ENCODE measurements around the gene PRM1.
A peak's percentile ranks its signal among the peaks of the same experiment; 100 is the strongest.

Gene PRM1

DNA sequence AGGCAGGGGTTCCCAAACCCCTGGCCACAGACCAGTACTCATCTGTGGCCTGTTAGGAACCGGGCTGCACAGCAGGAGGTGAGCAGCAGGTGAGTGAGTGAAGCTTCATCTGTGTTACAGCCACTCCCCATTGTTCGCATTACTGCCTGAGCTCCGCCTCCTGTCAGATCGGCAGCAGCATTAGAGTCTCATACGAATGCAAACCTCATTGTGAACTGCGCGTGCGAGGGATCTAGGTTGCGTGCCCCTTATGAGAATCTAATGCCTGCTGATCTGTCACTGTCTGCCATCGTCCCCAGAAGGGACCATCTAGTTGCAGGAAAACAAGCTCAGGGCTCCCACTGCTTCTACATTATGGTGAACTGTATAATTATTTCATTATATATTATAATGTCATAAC is 39.0 kb upstream of the PRM1 start:
- no peaks in the 10 kb centered on the region for H3K9me3 Mint-ChIP-seq
- no peaks in the 10 kb centered on the region for H3K27me3 Mint-ChIP-seq
- no peak overlapping the region for H3K4me3 Mint-ChIP-seq
- ATAC-seq (no peak), DNase-seq (no peak)
- H3K27ac Mint-ChIP-seq, result no peak overlapping the region
- H3K4me1 Mint-ChIP-seq, result peaks cover 25% of the 10 kb centered on the region

DNA sequence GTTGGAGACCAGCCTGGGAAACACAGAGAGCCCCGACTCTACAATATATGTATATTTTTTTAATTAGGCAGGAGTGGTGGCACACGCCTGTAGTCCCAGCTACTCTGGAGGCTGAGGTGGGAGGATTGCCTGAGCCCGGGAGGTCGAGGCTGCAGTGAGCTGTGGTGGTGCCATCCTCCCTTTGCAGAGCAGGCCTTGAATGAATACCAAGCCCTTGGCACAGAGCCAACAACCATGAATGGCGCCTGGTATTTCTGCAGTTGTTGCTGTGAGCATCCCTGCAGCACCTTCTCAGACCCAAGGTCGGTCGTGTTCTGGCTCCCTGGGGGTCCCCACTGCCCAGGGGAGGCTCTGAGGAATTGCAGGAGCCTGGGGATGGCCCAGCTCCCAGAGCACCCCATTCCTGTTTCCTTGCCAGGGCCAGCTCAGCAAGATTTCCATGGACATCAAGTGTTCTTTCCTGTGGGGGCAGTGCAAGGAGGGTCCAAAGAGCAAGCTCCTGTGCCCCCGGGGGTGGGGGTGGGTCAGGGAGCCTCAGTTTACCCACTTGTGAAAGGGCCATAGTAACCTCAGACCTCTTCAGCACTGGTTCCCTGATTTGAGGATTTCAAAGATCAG is 38.5 kb upstream of the PRM1 start:
- Mint-ChIP-seq H3K27me3 (no peaks in the 10 kb centered on the region), H3K27ac (no peak overlapping the region), H3K9me3 (no peaks in the 10 kb centered on the region), H3K4me1 (peaks cover 20% of the 10 kb centered on the region), H3K4me3 (no peak overlapping the region)
- ATAC-seq, result no peak
- DNase-seq, result no peak

DNA sequence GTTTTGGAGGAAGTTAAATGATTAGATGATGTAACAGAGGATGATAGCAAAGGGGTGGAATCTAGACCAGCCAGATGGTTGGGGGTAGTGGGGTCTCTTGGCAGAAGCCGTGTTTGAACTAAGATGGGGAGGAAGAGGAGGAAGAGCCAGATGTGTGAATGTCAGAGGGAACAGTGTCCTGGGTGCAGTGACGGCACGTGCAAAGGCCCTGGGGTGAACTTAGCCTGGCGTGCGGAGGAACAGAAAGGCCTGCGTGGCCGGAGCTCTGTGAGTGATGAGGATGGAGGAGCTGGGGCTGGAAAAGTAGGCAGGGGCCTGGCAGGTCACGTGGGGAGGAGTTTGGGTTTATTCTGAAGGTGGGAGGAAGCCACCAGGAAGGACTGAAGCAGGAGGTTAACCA is 37.7 kb upstream of the PRM1 start:
- Mint-ChIP-seq H3K4me1 (peaks cover 23% of the 10 kb centered on the region), H3K4me3 (no peak overlapping the region), H3K27ac (peak overlapping the region; percentile 2 to 61), H3K9me3 (no peaks in the 10 kb centered on the region), H3K27me3 (no peaks in the 10 kb centered on the region)
- DNase-seq, result no peak
- ATAC-seq, result no peak

DNA sequence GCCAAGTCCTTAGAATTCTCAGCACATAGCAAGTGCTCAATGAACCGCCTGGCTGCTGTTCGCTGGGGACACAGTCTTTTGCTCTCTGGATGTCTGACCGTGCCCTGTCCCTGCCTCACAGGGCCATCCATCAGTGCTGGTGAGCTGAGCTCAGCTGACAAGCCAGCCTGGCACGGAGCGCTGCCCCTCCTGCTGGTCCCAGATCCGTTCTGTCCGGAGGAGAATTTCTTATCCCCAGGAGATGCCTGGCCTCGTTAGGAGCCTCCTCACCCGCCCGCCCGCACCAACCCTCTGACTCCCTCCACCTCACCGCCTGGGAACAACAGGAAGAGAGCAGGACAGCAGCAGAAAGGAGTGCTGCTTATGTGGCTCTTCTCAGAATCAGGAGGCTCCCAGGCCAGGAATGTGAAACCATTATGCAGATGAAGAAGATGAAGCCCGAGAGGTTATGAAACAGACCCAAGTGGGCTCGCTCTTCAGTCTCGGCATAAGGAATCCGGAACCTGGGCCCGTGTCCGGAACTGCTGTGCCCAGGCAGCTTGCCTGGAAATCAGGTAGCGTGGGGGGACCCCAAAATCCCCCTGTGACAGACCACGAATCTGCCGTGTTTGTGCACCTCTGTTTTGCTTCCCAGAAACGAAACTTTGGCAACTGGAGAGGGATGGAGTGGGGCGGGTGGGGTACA is 35.3 kb upstream of the PRM1 start:
- no peaks in the 10 kb centered on the region for H3K27me3 Mint-ChIP-seq
- H3K4me1 Mint-ChIP-seq, result peaks cover 41% of the 10 kb centered on the region
- DNase-seq, result no peak
- no peaks in the 10 kb centered on the region for H3K9me3 Mint-ChIP-seq
- peak overlapping the region in 1 of 2 donors; percentile 66 for H3K27ac Mint-ChIP-seq
- no peak for ATAC-seq
- H3K4me3 Mint-ChIP-seq, result no peak overlapping the region

DNA sequence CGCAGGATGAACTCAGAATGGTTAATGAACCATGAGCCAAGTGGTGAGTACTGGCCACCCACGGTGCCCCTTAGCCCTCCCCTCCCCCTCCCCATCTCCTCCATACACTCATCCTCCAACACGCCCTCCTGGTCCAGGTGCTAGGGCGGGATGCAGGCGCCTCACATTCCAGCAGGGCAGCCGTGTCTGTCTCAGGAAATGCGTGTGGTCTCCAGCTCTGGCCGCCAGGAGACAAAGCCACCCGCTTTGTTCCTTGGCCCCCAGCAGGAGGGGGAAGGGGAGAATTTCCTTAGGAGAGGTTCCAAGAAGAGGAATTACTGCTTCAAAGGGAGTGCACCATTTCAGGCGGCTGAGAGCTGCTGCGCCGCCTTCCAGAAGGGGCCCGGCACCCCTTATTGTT is 34.4 kb upstream of the PRM1 start:
- H3K27ac Mint-ChIP-seq, result no peak overlapping the region
- H3K4me3 Mint-ChIP-seq, result no peak overlapping the region
- no peak for DNase-seq

DNA sequence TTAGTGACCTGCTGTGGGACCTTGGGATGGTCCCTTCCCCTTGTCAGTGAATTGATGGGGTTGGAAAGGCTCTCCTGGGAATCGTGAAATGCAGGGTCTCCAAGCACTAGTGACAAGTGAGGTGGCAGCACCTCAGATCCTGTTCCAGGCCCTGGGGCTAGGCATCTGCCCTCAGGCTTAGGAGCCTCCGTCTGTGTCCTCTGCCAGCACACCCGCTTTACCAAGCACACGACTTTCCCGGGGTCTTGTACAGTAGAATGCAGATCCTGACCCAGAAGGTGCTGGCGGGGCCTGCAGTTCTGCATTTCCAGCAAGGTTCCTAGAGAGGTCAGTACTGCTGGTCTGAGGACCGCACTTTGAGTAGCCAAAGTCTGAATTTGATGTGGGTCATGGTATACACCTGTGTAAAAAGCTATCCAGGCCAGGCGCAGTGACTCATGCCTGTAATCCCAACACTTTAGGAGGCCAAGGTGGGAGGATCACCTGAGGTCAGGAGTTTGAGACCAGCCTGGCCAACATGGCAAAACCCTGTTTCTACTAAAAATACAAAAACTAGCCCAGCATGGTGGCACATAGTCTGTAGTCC is 33.3 kb upstream of the PRM1 start:
- ATAC-seq (no peak), DNase-seq (no peak)
- no peak overlapping the region for H3K27ac Mint-ChIP-seq
- H3K4me1 Mint-ChIP-seq, result peaks cover 61% of the 10 kb centered on the region
- no peaks in the 10 kb centered on the region for H3K27me3 Mint-ChIP-seq
- no peaks in the 10 kb centered on the region for H3K9me3 Mint-ChIP-seq
- no peak overlapping the region for H3K4me3 Mint-ChIP-seq

More for the DNA sequence above, 34.4 kb upstream of the PRM1 start:
- Mint-ChIP-seq H3K27me3 (no peaks in the 10 kb centered on the region), H3K4me1 (peaks cover 51% of the 10 kb centered on the region), H3K9me3 (no peaks in the 10 kb centered on the region)
- no peak for ATAC-seq

DNA sequence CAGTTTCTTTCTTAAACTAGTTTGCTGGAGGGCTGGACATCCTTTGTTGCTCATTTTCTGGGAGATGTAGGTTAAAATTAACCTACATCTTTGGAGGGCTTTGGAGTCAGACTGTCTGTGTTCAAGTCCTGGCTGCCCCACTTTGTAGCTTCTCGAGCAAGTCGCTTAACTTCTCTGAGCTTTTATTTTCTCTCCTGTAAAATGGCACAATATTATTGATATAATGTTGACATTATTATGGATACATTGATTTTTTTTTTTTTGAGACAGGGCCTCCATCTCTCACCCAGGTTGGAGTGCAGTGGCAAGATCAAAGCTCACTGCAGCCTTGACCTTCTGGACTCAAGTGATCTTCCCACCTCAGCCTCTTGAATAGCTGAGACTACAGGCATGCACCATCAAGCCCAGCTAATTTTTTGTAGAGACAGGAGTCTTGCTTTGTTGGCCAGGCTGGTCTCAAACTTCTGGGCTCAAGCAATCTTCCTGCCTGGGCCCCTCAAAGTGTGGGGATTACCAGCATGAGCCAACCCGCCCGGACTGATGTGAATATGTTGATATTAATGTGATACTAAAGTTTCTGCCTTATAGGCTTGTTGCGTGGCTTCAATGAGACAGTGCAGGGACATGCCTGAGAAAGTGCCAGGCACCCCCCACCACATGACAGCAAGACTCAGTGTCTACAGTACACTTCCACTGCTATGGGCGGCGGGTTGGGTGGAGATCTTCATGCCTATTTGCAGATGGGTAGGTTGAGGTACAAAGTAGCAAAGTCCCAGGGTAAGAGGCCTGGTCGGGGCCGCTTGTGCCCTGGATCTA is 32.6 kb upstream of the PRM1 start:
- Mint-ChIP-seq H3K4me1 (peaks cover 66% of the 10 kb centered on the region), H3K9me3 (no peaks in the 10 kb centered on the region)
- ATAC-seq, result no peak

DNA sequence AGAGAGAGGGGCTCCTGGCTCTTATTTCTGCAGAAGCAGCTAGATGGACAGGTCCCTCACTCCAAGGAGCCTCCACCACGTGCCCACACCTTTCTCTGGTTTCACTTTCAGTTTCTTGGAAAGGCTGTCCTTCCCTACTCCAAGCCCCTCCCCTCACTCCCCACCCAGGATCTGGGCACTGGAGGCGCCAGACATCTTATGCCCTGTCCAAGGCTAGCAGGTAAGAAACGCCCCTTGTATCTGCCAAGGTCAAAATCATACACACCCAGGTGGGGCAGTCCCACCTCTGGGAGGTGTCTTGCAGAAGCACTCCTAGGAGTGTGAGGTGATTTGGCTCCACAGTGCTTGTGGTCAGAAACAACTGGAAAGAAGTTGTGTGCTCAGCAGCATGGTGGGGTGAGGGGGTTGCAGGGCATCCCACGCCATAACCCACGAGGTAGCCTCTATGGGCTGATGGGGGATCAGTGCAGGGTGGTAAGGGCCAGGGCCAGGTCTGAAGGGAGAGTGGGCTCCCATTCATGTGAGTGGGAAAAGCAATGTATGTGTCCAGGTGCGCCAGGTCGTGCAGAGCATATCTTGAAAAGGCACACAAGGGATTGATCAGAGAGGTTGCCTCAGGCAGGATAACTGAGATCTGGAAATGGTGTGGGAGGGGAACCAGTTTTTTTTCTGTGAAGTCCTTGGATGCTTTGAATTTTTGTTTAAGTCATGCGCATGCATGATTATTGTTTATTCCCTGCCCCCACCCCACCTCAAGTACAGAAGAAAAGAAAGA is 31.8 kb upstream of the PRM1 start:
- Mint-ChIP-seq H3K27me3 (no peaks in the 10 kb centered on the region), H3K4me3 (peak overlapping the region; percentile 27 to 46), H3K9me3 (no peaks in the 10 kb centered on the region), H3K4me1 (peaks cover 71% of the 10 kb centered on the region), H3K27ac (peak overlapping the region in 1 of 2 donors; percentile 70)
- no peak for ATAC-seq
- peak in 1 of 2 donors; percentile 27 for DNase-seq

More for the DNA sequence above, 32.6 kb upstream of the PRM1 start:
- no peaks in the 10 kb centered on the region for H3K27me3 Mint-ChIP-seq
- DNase-seq, result no peak
- no peak overlapping the region for H3K4me3 Mint-ChIP-seq
- peak overlapping the region in 1 of 2 donors; percentile 56 for H3K27ac Mint-ChIP-seq

DNA sequence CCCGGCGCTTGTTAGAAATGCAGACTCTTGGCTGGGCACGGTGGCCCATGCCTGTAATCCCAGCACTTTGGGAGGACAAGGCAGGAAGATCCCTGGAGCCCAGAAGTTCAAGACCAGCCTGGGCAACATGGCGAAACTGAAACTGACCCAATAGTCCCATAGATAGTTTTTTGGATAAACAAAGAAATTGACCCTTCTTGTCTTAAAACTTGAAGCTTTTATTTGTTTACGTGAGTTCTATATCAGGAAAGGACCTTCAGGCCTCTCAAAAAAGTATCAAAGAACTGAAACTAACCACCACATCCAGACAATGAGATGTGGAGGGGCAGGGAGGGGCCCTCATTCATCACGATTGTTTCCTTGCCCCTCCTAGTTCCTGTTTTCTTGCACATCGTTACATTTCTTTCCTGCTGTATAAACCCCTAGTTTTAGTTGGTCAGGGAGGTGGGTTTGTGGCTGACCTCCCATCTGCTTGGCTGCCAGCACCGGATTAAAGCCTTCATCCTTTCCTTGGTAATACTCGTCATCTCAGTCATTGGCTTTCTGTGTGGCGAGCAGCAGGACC is 29.9 kb upstream of the PRM1 start:
- no peaks in the 10 kb centered on the region for H3K9me3 Mint-ChIP-seq
- peaks cover 64% of the 10 kb centered on the region for H3K4me1 Mint-ChIP-seq
- no peaks in the 10 kb centered on the region for H3K27me3 Mint-ChIP-seq
- peak overlapping the region; percentile 95 for H3K27ac Mint-ChIP-seq
- peak overlapping the region; percentile 54 to 63 for H3K4me3 Mint-ChIP-seq
- peak; percentile 37 to 87 for DNase-seq
- ATAC-seq, result peak; percentile 83

DNA sequence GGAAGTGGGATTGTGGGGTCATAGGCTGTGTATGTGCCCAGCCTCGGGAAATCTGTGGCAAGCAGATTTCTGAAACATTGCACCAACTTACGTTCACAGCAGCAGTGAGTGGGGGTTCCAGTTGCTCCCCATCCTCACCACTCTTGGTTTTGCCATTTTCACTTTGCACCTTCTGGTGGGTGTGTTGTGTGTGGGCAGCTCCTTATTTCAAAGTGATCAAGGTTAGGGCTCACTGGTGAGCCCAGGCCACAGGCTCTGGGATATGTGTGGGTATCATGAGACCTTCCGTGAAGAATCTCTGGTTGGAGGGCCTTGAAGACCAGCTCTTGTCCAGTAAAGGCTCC is 29.5 kb upstream of the PRM1 start:
- peak overlapping the region; percentile 54 for H3K4me3 Mint-ChIP-seq
- no peaks in the 10 kb centered on the region for H3K9me3 Mint-ChIP-seq
- peak; percentile 9 for ATAC-seq
- peak in 1 of 2 donors; percentile 39 for DNase-seq
- H3K27me3 Mint-ChIP-seq, result no peaks in the 10 kb centered on the region
- H3K27ac Mint-ChIP-seq, result peak overlapping the region in 1 of 2 donors; percentile 95
- peaks cover 63% of the 10 kb centered on the region for H3K4me1 Mint-ChIP-seq

DNA sequence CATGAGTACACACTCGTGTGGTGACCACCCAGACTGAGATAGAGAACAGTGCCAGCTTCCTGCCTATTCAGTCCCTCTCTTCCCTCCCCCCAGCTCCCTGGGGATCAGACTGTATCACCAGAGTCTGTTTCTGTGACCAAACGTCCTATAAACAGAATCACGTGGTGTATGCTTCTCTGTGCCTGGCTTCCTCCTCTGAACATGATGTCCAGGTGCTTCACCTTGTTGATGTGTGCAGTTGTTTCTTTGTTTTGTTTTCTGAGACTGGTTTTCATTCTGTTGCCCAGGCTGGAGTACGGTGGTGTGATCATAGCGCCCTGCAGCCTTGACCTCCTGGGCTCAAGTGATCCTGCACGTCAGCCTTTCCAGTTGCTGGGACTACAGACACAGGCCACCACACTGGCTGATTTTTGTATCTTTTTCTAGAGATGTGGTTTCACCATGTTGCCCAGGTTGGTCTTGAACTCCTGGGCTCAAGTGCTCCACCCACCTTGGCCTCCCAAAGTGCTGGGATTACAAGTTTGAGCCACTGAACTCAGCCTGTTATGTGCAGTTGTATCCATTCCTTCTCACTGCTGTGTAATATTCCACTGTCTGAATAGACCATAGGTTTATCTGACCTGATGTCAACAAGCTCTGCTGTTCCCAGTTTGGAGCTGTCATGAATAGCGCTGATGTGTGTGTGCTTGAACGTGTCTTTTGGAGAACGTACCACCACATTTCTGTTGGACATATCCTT is 28.9 kb upstream of the PRM1 start:
- peaks cover 63% of the 10 kb centered on the region for H3K4me1 Mint-ChIP-seq
- peak overlapping the region in 1 of 2 donors; percentile 48 for H3K4me3 Mint-ChIP-seq
- DNase-seq, result no peak
- no peak for ATAC-seq
- peak overlapping the region in 1 of 2 donors; percentile 59 for H3K27ac Mint-ChIP-seq
- H3K9me3 Mint-ChIP-seq, result no peaks in the 10 kb centered on the region
- no peaks in the 10 kb centered on the region for H3K27me3 Mint-ChIP-seq

DNA sequence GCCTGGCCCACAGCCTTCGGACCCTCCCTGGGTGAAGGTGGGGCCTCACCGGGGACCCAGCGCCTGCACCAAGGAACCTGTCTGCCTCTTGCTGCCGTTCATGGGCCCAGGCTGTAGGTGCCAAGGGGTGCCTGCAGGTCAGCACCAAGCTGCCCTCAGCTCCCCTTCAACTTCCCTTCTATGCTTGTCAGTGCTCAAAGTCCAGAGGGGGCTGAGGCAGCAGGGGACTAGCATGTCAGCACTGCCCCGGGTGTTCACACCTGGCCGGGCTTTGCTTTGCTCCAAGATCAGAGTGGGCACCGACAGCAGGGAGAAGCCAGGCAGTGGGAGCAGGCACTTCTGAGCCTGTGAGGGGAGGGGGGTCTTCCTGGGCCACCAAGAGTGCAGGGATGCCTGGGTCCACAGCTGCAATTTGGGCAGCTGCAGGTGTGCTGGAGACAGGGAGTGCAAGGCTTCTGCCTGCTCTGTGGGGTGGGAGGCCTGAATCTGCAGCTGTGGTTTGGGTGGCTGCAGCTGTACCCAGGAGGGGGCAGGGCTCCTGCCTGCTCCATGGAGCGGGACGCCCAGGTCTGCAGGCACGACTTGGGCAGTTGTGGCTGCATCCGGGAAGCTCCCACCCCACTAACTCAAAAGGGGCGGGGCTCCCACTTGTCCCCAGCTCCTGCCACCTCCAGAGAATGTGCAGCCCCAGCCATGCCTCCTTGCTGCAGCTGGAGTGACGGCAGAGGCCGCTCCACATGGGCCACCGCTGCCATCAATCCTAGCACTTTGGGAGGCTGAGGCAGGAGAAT is 27.6 kb upstream of the PRM1 start:
- Mint-ChIP-seq H3K4me3 (no peak overlapping the region), H3K9me3 (no peaks in the 10 kb centered on the region), H3K27ac (no peak overlapping the region), H3K4me1 (peaks cover 53% of the 10 kb centered on the region), H3K27me3 (no peaks in the 10 kb centered on the region)
- no peak for DNase-seq
- ATAC-seq, result no peak

DNA sequence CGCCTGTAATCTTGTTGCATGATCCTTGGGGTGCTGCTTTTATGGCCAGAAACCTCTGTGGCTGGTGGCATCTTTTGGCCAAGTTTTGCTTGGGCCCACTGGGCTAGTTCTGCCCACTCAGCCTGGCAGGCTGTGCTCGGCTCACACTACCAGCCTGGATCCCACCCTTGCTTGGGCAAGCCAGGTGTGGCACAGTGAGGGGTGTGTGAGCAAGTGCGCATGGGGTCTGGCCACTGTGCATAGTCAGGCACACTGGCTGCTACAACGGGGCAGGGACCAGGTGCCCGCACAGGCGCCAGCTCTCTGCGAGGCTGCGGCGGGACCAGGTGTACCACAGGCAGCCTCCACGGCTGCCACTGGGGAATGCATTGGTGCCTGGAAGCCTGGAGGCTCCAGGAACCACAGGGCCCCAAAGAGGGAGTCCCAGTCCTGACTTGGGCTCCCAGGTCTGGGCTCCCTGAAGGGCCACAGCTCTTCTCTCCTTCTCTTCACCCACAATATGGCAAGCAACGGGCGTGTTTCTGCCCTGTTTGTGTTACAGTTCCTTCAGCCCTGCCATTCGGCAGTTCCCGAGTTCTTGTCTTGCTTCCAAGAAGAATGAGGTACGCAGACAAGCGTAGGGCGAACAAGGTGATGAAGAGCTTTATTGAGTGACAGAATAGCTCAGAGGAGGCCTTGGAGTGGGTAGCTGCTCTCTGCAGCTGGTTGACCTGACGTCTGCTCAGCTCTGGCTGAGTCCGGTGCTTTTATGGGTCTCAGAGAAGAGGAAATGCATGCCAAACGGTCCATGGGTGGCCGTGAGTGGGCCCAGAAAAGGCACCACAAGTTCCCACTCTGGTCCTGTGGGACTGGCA is 26.7 kb upstream of the PRM1 start:
- no peak for ATAC-seq
- H3K4me3 Mint-ChIP-seq, result no peak overlapping the region
- DNase-seq, result no peak
- H3K4me1 Mint-ChIP-seq, result peaks cover 51% of the 10 kb centered on the region
- H3K9me3 Mint-ChIP-seq, result no peaks in the 10 kb centered on the region
- H3K27me3 Mint-ChIP-seq, result no peaks in the 10 kb centered on the region
- peak overlapping the region; percentile 59 to 84 for H3K27ac Mint-ChIP-seq
